HCT116 (cell line): Measurements from ENCODE around the gene RNF114.

Source experiments
- CBX3 ChIP-seq: IDR thresholded peaks from 2 replicates; pipeline ENCODE4 v1.6.1; 2012; ENCODE audit warnings: low read depth
- CTCF ChIP-seq, 3 experiments: fragments of 200-600 bp in 1 of 3; sonication (generic) in 1 of 3; IDR thresholded peaks in 2 of 3; conservative IDR thresholded peaks in 1 of 3; 2 replicates each; pipeline ENCODE4 v1.5.1; 2012 to 2017; ENCODE audit warnings: low read depth in 2 of 3, low read length in 2 of 3, antibody characterized with exemption in 1 of 3, borderline replicate concordance in 1 of 3, control low read depth in 1 of 3, mild to moderate bottlenecking in 1 of 3, mixed read lengths in 1 of 3, mixed run types in 1 of 3, moderate library complexity in 1 of 3; ENCODE audit not compliant: insufficient read depth in 1 of 3
- ELF1 ChIP-seq: IDR thresholded peaks from 2 replicates; pipeline ENCODE4 v1.6.1; 2012; ENCODE audit warnings: low read depth, borderline replicate concordance
- REST ChIP-seq: IDR thresholded peaks from 2 replicates; pipeline ENCODE4 v1.6.1; 2012; ENCODE audit warnings: low read depth

GRCh38 chr20:49914310-49915117 lies 21.7 kb upstream of the RNF114 start:
- TF ChIP-seq CBX3 (no peak), REST (no peak), CTCF (IDR thresholded peaks at IDR 0.05 in 2 of 3, conservative IDR thresholded peaks at IDR 0.05 in 1 of 3; ENCODE audit: borderline replicate concordance in 1 of 3, insufficient read depth in 1 of 3, low read depth in 2 of 3, low read length in 2 of 3) (peak in 1 of 3 experiments; percentile 3; a peak in 1 of 6 replicates), ELF1 (no peak)
